GM21390 (cell line): ENCODE measurements around the gene C1orf210.

Source experiments
- ATAC-seq: cut with Tn5 transposase; IDR thresholded peaks from one replicate; pipeline ENCODE4 v1.9.1; 2021; ENCODE audit not compliant: unreplicated experiment

C1orf210 gene

GRCh38 chr1:43275826-43276620, 9.4 kb downstream of the C1orf210 start:
- ATAC-seq, result no peak

GRCh38 chr1:43274804-43275180, 10.6 kb downstream of the C1orf210 start:
- no peak for ATAC-seq

GRCh38 chr1:43274125-43274803, 11.1 kb downstream of the C1orf210 start:
- ATAC-seq, result no peak

- no peak for ATAC-seq
These were observed 11.7 kb downstream of the C1orf210 start for GRCh38 chr1:43273708-43274107.

GRCh38 chr1:43272576-43273571, 12.5 kb downstream of the C1orf210 start:
- no peak for ATAC-seq

- ATAC-seq, result no peak
These were observed 13.2 kb downstream of the C1orf210 start for GRCh38 chr1:43272161-43272560.

- no peak for ATAC-seq
These were observed 13.9 kb downstream of the C1orf210 start for GRCh38 chr1:43271186-43272118.

- ATAC-seq, result no peak
These were observed 14.8 kb downstream of the C1orf210 start for GRCh38 chr1:43270421-43271095.

- no peak for ATAC-seq
These were observed 15.6 kb downstream of the C1orf210 start, which contains the start of gene TMEM125 for GRCh38 chr1:43269627-43270375. Gene TMEM125, plus strand, starts transcription at chr1:43269983. Its CDS starts 2,740 bp downstream, at chr1:43272723.

GRCh38 chr1:43267818-43268425, 17.5 kb downstream of the C1orf210 start:
- ATAC-seq, result no peak

GRCh38 chr1:43267291-43267805, 18.0 kb downstream of the C1orf210 start:
- ATAC-seq, result no peak

- no peak for ATAC-seq
These were observed 18.5 kb downstream of the C1orf210 start for GRCh38 chr1:43266881-43267280.

- ATAC-seq, result no peak
These were observed 19.9 kb downstream of the C1orf210 start for GRCh38 chr1:43265431-43265830.

GRCh38 chr1:43258370-43258769, 27.0 kb downstream of the C1orf210 start:
- ATAC-seq, result no peak

- ATAC-seq, result no peak
These were observed 28.5 kb downstream of the C1orf210 start for GRCh38 chr1:43256675-43257570.

- ATAC-seq, result no peak
These were observed 29.8 kb downstream of the C1orf210 start for GRCh38 chr1:43255438-43256210.
